GM19467 (cell line): ENCODE data around the gene ANO7.

ENCODE experiments used
- ATAC-seq: cut with Tn5 transposase; IDR thresholded peaks from one replicate; pipeline ENCODE4 v1.9.1; 2021; ENCODE audit warnings: mild to moderate bottlenecking, moderate library complexity; ENCODE audit not compliant: unreplicated experiment

Gene ANO7

GRCh38 chr2:241156971-241157441, 31.5 kb upstream of the ANO7 start:
- ATAC-seq = no peak

- ATAC-seq = no peak
Measured at GRCh38 chr2:241157841-241158545, 30.5 kb upstream of the ANO7 start.

GRCh38 chr2:241158546-241158900, 30.0 kb upstream of the ANO7 start:
- ATAC-seq = no peak

- no peak for ATAC-seq
Measured at GRCh38 chr2:241159116-241159515, 29.4 kb upstream of the ANO7 start.

GRCh38 chr2:241160318-241160717, 28.2 kb upstream of the ANO7 start:
- ATAC-seq = no peak

GRCh38 chr2:241161646-241162281, 26.7 kb upstream of the ANO7 start:
- no peak for ATAC-seq

GRCh38 chr2:241163601-241164118, 24.8 kb upstream of the ANO7 start:
- ATAC-seq = no peak

- no peak for ATAC-seq
Measured at GRCh38 chr2:241168366-241168765, 20.1 kb upstream of the ANO7 start.

GRCh38 chr2:241173557-241173956, 14.9 kb upstream of the ANO7 start:
- no peak for ATAC-seq

GRCh38 chr2:241177526-241178334, 10.7 kb upstream of the ANO7 start:
- ATAC-seq = no peak

GRCh38 chr2:241178961-241179360, 9.5 kb upstream of the ANO7 start:
- no peak for ATAC-seq

- ATAC-seq = no peak
Measured at GRCh38 chr2:241179899-241180298, 8.6 kb upstream of the ANO7 start.

- no peak for ATAC-seq
Measured at GRCh38 chr2:241180495-241180894, 8.0 kb upstream of the ANO7 start.

GRCh38 chr2:241182126-241182525, 6.4 kb upstream of the ANO7 start:
- no peak for ATAC-seq

- ATAC-seq = no peak
Measured at GRCh38 chr2:241182531-241183133, 5.8 kb upstream of the ANO7 start.

GRCh38 chr2:241183221-241183620, 5.3 kb upstream of the ANO7 start:
- no peak for ATAC-seq

- ATAC-seq = no peak
Measured at GRCh38 chr2:241184901-241185300, 3.6 kb upstream of the ANO7 start.

GRCh38 chr2:241185961-241186360, 2.5 kb upstream of the ANO7 start:
- no peak for ATAC-seq

- no peak for ATAC-seq
Measured at GRCh38 chr2:241187101-241187917, 1.2 kb upstream of the ANO7 start.

- ATAC-seq = no peak
Measured at GRCh38 chr2:241187918-241188234, 601 bp upstream of the ANO7 start.
